ENCODE measurements around the gene ARID5B. TPM values are rescaled to one million over a fixed set of nuclear protein-coding genes. Genes with fewer than 3 reads are reported as not detected.

Gene ARID5B
- polyA plus RNA-seq, 1 experiment, result 137 TPM

DNA sequence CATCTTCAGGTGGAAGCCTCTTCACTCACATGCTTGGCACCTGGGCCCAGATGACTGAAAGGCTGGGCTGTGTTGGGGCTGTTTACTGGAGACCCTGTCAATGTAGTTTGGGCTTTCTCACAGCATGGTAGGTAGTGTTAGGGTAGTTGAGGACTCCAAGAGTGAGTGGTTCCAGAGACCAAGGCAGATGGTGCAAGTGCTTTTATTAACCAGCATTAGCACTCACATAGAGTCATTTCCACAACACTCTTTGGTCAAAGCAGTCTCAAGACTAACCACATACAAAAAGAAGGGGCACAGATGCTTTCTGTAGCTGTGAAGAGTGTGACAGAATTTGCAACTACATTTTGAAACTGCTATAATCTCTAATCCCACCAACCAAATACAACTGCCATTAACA, 232.1 kb downstream of the ARID5B start:
- no peak for DNase-seq (ENCODE audit: low read depth, low spot score)
- TF ChIP-seq, protein P1, sequence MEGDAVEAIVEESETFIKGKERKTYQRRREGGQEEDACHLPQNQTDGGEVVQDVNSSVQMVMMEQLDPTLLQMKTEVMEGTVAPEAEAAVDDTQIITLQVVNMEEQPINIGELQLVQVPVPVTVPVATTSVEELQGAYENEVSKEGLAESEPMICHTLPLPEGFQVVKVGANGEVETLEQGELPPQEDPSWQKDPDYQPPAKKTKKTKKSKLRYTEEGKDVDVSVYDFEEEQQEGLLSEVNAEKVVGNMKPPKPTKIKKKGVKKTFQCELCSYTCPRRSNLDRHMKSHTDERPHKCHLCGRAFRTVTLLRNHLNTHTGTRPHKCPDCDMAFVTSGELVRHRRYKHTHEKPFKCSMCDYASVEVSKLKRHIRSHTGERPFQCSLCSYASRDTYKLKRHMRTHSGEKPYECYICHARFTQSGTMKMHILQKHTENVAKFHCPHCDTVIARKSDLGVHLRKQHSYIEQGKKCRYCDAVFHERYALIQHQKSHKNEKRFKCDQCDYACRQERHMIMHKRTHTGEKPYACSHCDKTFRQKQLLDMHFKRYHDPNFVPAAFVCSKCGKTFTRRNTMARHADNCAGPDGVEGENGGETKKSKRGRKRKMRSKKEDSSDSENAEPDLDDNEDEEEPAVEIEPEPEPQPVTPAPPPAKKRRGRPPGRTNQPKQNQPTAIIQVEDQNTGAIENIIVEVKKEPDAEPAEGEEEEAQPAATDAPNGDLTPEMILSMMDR (IDR thresholded peaks at IDR 0.05; ENCODE audit: low read depth, low read length), result no peak
- H3K27ac ChIP-seq (ENCODE audit: low read depth, low read length), result no peak overlapping the region
- CTCF ChIA-PET, result no interaction called here
- POLR2A ChIA-PET, result no interaction called here
- no peak overlapping the region for H3K4me3 ChIP-seq (ENCODE audit: low read depth, low read length)
- peaks cover 4% of the 10 kb centered on the region; the same call in 1 of the 2 replicates for H3K9me3 ChIP-seq (ENCODE audit: control insufficient read depth, insufficient read depth, low read length)
- H3K27me3 ChIP-seq (ENCODE audit: control insufficient read depth, insufficient read depth, low read length), result no peaks in the 10 kb centered on the region

DNA sequence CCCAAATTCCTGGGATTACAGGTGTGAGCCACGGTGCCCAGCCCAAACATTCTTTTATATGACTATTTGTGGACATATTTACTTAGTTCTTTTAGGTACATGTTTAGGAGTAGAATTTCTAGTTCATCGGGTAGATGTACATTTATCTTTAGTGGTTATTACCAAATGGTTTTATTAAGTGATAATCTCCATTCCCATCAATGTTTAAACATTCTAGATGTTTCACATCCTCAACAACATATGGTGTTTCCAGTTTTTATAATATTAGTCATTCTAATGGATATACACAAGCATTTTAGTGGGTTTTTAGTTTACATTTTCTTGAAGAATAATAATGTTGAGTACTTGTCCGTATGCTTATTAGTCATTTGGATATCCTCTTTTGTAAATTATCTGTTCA, 235.4 kb downstream of the ARID5B start:
- Histone ChIP-seq H3K9me3 (ENCODE audit: control insufficient read depth, insufficient read depth, low read length) (peaks cover 4% of the 10 kb centered on the region; the same call in 1 of the 2 replicates), H3K4me3 (ENCODE audit: low read depth, low read length) (no peak overlapping the region), H3K27ac (ENCODE audit: low read depth, low read length) (peak overlapping the region; percentile 65), H3K27me3 (ENCODE audit: control insufficient read depth, insufficient read depth, low read length) (no peaks in the 10 kb centered on the region)
- ChIA-PET CTCF (no interaction called here), POLR2A (interaction anchor here (0.7 kb wide), 1 partner anchor 100 kb away, joined by 3 read pairs; no protein-coding TSS in a partner anchor)
- TF ChIP-seq, protein P1 (IDR thresholded peaks at IDR 0.05; ENCODE audit: low read depth, low read length), result no peak
- peak; percentile 44 for DNase-seq (ENCODE audit: low read depth, low spot score)

Other genes with a start within 250 kb of the ARID5B start
- gene CABCOCO1, start 238.8 kb upstream of the ARID5B start, polyA plus RNA-seq (2011; rRNA removed), result 0.83 and 1.1 TPM in 2 replicates

Measured in AG04450 (cell line).